ENCODE data around the gene ALKBH6.
A peak's percentile ranks its signal among the peaks of the same experiment; 100 is the strongest.
"Not testable (repeated sequence)": the region's sequence is repeated elsewhere in the genome, so short reads cannot be mapped to it uniquely, and the experiment has no call there.

The ALKBH6 gene

DNA sequence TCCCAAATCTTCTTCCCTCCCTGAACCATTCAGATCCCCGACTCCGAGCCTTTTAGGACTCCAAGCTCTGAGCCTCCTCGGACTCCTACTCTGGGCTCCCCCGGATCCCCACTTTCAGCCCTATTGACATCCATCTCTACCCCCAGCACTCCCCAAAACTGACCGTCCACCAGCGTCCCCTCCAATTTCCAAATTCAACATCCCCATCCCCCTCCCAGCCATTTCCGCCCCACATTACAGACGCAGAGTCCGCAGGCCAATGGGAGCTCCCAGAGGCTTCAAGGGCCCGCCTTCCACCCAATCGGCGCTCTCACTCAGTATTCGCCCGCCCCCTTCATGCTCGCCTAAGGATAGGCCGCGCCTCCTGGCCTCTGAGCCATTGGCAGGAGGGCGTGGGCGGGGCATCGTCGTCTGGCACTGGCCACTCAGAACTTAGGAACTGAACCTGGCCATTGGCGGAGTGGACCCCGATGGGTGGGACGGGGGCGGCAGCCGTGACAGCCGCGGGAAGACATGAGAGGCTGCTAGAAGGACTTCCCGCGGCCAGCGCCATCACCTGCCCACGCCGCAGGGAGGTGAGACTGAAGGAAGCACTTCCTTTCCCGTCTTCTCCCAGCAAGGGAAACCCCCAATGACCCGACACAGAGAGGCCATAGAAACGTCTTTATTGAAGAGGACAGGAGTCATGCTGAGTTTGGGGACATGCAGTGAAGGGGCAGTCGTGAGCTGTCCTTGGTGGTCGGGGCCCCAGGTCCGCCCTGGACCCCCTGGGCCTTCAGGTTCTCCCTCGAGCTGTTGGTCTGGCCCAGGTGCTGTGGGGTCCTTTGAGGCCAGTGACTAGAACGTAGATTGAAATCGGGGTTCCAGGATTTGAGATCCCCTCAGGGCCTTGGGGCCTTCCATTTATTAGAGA, at the start of gene ALKBH6:
Gene ALKBH6 (minus strand): TSS at position 202 of the 913 bp plus-strand sequence. CDS start 816 bp downstream, outside the sequence.
- DNase-seq = peak; percentile 98 to 99

DNA sequence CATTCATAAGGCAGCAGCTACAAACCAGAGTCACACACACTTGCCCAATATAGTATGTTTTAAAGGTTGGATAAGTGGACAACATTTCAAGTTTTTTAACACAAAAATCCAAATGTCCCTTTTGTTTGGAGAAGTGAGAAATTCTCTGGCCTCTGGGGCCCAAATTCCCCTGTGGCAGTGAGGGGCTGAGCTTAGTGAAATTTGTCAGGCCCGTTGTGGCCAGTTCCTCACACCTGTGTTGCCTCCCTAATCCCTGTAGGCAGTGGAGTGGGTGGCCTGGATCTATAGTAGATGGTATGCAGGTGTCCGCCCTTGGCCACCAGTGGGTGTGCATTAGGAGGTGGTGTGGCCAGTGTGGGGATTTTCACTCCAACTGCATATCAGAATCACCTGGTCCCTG, 47.4 kb upstream of the ALKBH6 start:
- no peak for DNase-seq

DNA sequence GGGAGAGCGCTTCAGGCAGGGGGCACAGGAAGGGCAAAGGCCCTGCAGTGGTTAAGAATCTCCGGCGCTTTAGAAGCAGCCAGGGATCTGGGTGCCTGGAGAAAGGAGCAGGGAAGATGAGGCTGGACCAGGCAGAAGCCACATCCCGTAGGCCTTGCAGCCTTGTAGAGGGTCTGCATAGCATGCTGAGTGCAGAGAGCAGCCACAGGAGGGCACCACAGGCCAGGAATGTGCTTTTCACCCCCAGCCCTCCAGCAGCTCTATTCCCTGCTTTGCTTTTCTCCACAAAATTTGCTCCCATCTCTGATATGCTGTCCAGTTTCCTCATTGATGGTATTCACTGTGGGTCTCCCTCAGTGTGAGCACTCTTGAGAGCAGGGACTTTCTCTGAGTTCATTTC, 46.4 kb upstream of the ALKBH6 start:
- no peak for DNase-seq

DNA sequence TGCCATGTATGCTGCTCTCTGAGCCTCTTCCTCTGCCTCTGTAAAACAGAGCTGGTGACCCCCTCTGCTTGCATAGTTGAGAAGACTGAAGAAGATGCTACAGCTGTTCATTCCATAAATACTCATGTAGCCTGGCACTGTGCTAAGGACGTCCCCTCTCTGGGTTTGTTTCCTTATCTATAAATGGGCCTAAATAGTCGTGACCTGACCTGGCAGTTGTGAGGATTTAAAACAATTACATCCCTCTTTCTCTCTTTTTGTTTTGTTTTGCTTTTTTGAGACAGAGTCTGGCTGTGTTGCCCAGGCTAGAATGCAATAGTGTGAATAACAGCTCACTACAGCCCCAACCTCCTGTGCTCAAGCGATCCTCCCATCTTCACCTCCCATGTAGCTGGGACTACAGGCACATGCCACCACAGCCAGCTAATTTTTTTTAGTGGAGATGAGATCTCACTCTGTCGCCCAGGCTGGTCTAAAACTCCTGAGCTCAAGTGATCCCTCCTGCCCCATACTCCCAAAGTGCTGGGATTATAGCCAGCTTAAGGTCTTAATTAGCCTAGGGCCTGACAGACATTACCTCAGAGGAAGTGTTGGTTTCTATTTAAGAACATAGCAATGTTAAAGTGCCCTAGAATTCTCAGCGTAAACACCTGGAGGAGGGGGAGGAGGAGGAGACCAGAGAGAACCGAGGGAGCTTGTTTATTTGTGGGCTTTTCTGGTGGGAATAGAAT, 45.3 kb upstream of the ALKBH6 start:
- DNase-seq = no peak

DNA sequence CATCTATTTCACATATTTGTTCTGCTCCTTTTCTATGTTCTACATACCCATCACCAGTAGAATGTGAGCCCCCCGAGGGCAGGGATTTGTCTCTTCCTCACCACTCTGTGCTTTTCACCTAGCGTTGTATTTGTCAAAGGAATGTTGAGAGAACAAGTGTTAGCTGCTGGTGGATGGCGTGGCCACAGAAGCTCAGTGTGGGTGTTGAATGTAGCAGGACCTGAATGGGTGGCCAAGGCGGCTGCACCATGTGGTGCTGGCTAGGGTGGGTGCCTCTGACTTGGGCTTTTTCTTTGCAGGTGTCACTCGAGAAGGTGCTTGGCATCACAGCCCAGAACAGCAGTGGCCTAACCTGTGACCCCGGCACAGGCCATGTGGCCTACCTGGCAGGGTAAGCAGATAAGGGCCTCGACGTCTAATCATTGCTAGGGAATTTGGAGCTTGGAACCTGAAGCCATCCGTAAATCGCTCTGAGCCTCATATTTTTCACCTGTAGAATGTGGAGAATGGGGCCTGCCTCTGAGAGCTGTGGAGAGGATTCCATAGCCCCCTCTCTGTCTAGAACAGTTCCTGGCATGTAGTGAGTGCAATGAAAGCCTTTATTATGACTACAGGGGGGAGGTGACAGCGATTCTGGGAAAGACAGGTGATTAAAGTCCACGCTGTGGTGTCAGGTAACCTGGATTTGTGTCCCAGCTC, 44.6 kb upstream of the ALKBH6 start:
- no peak for DNase-seq

DNA sequence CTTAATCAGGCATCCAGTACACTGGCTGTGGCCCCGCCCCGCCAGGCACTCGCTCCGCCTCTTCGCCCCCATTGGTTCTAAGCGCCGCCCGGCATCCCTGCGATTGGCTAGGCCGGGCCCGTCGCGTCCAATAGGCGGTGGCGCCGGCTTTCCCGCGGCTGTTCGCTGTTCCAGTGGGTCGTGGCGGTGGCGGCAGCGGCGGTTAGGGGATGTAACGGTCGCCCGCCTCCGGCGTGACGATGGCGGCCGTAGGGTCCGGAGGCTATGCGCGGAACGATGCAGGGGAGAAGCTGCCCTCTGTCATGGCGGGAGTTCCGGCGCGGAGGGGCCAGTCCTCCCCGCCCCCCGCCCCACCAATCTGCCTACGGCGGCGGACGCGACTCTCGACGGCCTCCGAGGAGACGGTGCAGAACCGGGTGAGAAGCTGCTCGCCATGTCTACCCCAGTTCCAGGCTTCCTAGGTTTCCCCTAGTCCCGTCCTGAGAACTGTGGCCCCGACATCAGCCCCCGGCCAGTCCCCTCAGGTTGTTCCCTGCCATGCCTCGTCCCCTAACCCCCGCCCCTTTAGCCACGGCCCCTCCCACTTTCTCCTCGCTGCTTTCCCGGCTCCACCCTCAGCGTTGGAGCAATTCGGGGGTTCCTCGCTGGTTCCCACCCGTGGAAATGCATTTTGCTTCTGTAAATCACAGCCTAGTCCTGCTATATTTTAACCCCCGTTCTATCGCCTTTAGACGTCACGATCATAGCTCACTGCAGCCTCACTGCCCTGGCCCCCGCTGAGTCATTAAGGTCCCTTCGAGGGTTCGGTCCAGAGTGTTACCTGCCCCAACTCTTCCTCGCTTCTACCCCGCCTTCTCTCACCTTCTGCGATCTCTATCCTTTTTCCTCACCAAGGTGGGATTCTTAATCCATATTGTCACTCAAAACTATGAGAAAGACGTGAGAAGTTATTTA, 41.0 kb upstream of the ALKBH6 start, which contains the start of gene WDR62:
Gene WDR62 (plus strand): TSS at position 165 of the 954 bp plus-strand sequence. CDS start 75 bp downstream, at position 240.
- peak; percentile 90 to 100 for DNase-seq

DNA sequence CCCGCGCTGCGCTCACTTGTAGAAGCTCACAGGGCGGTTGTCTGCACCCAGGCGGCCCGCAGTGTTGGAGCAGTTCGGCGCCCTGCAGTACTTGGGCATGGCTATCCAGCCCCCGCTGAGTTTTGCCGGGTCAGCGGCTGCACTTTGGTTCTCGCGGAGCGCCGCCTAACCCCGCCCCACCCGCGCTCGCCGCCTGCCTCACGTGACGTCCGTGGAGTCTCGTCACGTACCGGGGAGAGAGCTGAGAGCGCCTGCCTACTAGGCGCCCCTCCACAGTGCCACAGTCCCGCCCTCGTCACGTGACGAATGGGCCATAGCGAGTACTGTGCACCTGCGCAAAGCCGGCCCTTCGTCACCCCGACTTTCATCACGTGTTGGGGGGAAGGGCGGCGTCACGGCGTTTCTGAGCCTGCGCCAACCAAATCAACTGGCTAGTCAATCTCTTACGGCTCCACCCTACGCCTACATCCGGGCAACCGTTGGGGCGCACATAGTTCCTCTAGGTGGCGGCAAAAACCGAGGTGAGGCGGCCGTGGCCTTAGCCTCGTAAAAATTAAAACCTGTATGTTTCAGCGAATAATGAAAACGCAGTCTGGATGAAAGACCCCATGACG, 40.2 kb upstream of the ALKBH6 start, which contains the start of gene THAP8:
Gene THAP8 (minus strand): TSS at position 167 of the 614 bp plus-strand sequence. CDS start 68 bp downstream, at position 99.
- DNase-seq = peak; percentile 99 to 100

DNA sequence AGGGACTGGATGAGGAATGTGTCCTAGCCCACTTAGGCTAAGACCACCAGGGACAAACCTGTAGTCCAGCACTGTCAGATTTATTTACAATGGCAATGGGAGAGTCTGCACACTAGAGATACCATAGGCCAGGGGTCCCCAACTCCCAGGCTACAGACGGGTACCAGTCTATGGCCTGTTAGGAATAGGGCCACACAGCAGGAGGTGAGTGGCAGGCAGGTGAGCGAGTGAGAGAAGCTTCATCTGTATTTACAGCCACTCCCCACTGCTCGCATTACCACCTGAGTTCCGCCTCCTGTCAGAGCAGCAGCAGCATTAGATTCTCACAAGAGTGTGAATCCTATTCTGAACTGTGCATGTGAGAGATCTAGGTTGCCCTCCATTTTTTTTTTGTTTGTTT, 37.6 kb upstream of the ALKBH6 start:
- no peak for DNase-seq

DNA sequence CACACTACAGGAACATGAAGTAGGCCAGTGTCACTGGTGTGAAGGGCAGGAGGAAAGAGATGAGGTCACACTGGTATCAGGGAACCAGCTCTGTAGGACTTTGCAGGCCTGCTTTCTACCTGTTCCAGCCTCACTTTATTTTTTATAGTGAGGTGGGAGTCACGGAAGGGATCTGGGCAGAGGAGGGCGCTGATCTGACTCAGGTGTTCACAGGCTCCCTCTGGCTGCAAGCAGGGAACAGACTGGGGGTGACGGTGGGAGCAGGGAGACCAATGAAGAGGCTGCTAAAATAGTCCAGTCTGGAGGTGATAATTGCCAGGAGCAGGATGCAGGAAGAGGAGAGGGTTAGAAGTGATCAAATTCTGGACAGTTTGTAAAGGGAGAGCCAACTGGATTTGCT, 37.2 kb upstream of the ALKBH6 start:
- no peak for DNase-seq

DNA sequence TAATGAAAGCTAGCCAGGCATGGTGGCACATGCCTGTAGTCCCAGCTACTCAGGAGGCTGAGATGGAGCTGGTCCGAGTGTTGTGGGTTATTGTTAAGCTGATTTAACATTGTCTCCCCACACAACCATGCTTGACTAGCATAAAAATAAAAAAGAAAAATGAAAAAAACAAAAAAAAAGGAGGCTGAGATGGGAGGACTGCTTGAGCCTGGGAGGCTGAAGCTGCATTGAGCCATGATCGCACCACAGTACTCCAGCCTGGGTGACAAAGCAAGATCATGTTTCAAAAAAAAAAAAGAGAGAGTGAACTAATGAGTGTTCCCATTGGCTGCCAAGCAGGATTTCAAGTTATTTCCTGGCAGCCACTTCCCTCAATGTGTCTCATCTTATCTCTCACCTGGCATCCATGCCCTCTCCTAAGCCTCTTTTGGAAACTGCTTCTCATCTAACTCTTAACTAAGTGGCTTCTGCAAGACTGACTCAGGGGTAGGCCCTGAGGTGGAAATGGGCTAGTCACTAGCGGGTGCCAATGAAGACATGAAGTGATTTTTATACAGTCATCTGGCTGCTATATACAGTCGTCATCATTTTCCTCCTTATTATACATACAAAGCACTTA, 35.2 kb upstream of the ALKBH6 start:
- DNase-seq = peak in 1 of 2 experiments; percentile 9

DNA sequence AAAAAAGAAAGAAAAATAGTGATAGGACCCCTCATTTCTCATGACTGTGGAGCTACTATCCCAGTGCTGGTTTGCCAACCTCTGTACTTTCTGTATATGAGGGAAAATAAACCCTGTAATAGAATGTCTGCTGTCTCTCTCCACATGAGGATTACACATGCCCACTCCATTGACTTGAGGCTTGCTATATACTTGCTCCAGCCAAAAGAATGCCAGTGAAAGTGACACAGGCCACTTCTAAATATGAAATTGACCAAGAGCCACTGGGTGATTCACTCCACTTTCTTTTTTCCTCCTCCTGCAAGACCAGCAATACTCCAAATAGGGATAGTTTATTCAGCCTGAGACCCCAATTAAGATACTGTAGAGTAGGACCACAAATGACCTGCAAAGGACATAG, 33.8 kb upstream of the ALKBH6 start:
- DNase-seq = no peak

DNA sequence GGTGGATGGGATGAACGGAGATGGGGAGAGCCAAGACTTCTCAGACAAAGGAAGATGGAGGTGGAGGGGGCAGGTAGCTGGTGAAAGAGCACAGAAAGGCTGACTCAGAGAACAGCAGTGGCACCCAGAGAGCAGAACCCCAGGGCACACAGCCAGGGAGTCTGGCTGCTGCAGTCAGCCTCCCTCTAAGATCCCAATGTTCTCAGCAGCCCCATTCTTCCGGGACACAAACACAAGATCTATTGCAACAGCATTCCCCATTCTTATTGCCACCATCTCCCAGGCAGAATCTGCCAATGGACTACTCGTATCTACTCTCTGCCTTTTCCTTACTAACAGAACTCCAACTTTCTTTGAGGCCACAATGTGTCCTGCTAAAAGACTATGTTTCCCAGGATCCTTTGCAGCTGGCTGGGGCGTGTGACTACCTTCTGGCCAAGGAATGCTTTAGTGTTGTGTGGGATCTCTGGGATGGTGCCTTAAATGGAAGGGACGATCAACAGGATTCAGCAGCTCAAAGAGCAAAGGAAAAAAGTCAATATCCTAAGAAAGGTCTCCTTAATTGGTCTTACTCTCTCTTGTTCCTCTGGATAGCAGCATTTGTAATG, 32.5 kb upstream of the ALKBH6 start:
- DNase-seq = no peak

DNA sequence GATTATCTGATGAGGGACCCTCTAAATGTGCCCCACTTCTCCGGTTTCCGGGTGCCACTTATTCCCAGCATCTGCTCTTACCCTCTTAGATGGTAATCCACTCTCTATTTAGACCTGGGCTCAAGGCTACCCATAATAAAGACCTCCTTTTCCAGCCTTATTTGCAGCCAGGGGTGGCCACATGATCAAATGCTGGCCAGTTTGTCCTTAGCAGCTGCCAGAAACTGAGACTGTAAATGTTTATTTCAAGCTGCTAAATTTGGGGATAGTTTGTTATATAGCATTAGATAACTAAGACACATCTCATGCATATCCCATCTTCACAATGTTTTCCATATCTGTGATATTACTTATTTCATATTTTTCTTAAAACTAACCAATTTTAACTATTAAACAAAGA, 29.9 kb upstream of the ALKBH6 start:
- DNase-seq = no peak

DNA sequence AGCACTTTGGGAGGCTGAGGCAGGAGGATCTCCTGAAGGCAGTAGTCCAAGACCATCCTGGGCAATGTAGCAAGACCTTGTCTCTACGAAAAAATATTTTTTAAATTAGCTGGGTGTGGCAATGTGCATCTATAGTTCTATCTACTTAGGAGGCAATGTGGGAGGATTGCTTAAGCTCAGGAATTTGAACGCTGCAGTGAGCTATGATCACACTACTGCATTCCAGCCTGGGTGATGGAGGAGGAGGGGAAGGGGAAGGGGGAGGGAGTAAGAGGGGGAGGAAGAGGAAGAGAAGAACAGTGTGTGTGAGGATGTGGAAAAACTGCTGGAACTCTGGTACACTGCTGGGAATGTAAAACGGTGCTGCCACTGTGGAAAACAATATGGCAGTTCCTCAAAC, 27.8 kb upstream of the ALKBH6 start:
- no peak for DNase-seq

DNA sequence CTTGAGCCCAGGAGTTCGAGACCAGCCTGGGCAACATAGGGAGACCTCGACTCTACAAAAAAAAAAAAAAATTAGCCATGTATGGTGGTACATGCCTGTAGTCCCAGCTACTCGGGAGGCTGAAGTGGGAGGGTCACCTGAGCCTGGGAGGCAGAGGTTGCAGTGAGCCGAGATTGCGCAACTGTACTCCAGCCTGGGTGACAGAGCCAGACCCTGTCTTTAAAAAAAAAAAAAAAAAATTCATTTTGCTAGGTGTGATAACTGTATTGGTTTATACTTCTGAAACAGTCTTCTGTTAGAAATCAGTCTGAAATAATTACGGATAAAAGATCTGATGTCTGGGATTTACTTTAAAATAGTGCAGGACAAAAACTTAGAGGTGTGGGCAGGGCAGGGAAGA, 27.1 kb upstream of the ALKBH6 start:
- not testable (repeated sequence) for DNase-seq

DNA sequence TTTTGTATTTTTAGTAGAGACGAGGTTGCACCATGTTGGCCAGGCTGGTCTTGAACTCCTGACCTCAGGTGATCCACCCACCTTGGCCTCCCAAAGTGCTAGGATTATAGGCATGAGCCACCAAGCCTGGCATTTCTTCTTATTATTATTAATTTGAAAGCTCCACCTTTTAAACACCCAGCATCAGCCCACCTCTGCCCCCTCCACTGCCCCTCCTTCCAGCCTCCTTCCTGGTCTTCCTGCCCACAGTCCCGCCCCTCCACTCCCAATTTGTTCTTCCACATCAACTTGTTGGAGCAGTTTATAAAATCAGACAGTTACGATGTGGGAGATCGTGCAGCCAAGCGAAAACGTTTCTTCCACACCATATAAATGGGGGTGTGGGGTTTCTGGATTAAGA, 26.5 kb upstream of the ALKBH6 start:
- no peak for DNase-seq

DNA sequence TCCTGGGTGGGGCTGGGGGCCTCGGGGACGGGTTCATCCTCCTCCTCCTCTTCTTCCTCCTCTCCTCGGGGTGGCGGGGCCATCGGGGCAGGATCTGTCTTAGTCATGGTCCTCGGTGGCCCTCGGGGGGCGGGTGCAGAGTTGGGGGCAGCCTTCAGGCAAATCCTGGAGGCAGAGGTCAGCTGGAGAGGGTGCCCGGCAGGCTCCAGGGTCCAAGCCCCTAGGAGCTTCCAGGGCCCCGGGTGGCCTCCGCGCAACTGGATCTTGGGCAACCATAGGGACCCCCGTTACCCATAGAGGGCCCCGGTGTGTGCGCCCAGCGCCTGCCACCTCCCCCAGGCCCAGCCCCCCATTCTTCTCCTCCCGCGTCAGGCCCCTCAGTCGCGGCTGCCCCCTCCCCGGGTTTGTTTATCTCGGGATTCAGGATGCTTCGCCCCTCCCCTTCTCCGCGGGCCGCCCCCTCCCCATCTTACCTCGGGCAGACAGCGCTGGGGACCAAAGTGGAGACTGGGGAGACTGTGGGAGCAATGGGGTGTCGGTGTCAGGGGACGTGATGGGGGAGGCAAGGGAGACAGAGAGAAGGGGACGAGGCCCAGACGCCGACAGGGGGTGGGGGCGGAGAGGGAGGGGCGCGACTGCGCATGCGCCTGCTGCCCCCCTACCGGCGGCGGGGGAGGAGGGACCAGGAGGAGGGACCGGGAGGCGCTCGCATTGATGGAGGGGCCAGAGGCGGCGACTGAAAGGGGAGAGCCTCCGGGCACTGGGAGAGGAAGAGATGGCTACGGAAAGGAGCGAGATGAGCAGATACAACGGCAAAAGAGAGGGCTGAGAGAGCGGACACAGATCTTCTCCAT, 18.5 kb upstream of the ALKBH6 start, which contains the start of gene CLIP3:
Gene CLIP3 (minus strand): TSS at position 623 of the 854 bp plus-strand sequence. CDS start 516 bp downstream, at position 107.
- DNase-seq = peak; percentile 12 to 42

DNA sequence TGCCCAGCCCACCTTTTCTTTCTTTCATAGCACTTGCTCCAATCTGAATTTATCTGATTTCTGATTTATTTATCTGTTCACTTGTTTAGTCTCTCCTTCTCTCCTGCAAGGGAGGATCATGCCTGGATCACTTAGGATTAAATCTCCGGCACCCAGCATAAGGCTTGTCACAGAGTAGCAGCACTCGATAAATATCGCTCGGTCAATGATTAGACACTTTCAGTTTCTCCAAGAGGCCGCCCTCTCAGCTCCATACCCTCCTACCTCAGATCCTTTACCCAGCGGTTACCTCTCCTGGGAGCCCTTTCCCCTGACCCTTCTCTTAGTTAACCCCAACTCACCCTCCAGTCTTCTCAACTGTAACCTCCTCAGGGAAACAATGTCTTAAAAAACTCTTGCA, 17.3 kb upstream of the ALKBH6 start:
- DNase-seq = no peak
